Chondrocyte (in vitro differentiated cells): Measurements from ENCODE around the gene RFC5. TPM values are rescaled to one million over a fixed set of nuclear protein-coding genes. Genes with fewer than 3 reads are reported as not detected.
A peak's percentile ranks its signal among the peaks of the same experiment; 100 is the strongest.

ENCODE experiments used
- DNase-seq: peaks from one replicate; pipeline ENCODE4 v3.0.0; 2021; ENCODE audit warnings: mixed read lengths, low spot score
- H3K27ac Mint-ChIP-seq: one replicate; pipeline ENCODE4 v1.8.0; 2021; ENCODE audit warnings: mild to moderate bottlenecking, moderate library complexity, mixed read lengths; ENCODE audit not compliant: unreplicated experiment
- H3K27me3 Mint-ChIP-seq: 2 replicates; pipeline ENCODE4 v1.8.0; 2021; ENCODE audit warnings: low read depth, mixed read lengths
- H3K36me3 Mint-ChIP-seq: 2 replicates; pipeline ENCODE4 v1.8.0; 2021; ENCODE audit warnings: low read depth, mixed read lengths
- H3K4me1 Mint-ChIP-seq: 2 replicates; pipeline ENCODE4 v1.8.0; 2021; ENCODE audit warnings: low read depth, mild to moderate bottlenecking, mixed read lengths
- H3K4me3 Mint-ChIP-seq: one replicate; pipeline ENCODE4 v1.8.0; 2021; ENCODE audit warnings: mild to moderate bottlenecking, moderate library complexity, mixed read lengths; ENCODE audit not compliant: unreplicated experiment
- H3K9me3 Mint-ChIP-seq: 2 replicates; pipeline ENCODE4 v1.8.0; 2021; ENCODE audit warnings: low read depth, mixed read lengths
- CTCF ChIP-seq: fragments of 200-600 bp; sonication (generic); IDR thresholded peaks from 2 replicates; pipeline ENCODE4 v1.5.0; 2021; ENCODE audit warnings: antibody characterized with exemption, mild to moderate bottlenecking, moderate library complexity
- total RNA-seq: library from RNA; stranded (reverse); gene quantifications from 3 replicates; pipeline ENCODE4 v1.2.1, GENCODE V29; 2021

RFC5 gene
- total RNA-seq, 1 donor from 2014 or later = 6.3 TPM

GRCh38 chr12:118033323-118033722, 16.8 kb downstream of the RFC5 start:
- Mint-ChIP-seq H3K27me3 (no peaks in the 10 kb centered on the region), H3K27ac (no peak overlapping the region), H3K36me3 (peaks cover 39% of the 10 kb centered on the region), H3K4me1 (no peaks in the 10 kb centered on the region), H3K4me3 (no peak overlapping the region), H3K9me3 (no peaks in the 10 kb centered on the region)
- DNase-seq = no peak
- TF ChIP-seq CTCF = no peak

GRCh38 chr12:118033902-118034301, 17.4 kb downstream of the RFC5 start:
- Mint-ChIP-seq H3K27me3 (no peaks in the 10 kb centered on the region), H3K36me3 (peaks cover 37% of the 10 kb centered on the region), H3K4me3 (no peak overlapping the region), H3K27ac (no peak overlapping the region), H3K4me1 (no peaks in the 10 kb centered on the region), H3K9me3 (no peaks in the 10 kb centered on the region)
- no peak for TF ChIP-seq CTCF
- no peak for DNase-seq

- peak; percentile 73 for TF ChIP-seq CTCF
- Mint-ChIP-seq H3K36me3 (peaks cover 35% of the 10 kb centered on the region), H3K4me1 (no peaks in the 10 kb centered on the region), H3K9me3 (no peaks in the 10 kb centered on the region), H3K27me3 (no peaks in the 10 kb centered on the region), H3K4me3 (no peak overlapping the region), H3K27ac (no peak overlapping the region)
- no peak for DNase-seq
These were observed 18.1 kb downstream of the RFC5 start for GRCh38 chr12:118034429-118035189.

GRCh38 chr12:118035190-118036041, 18.9 kb downstream of the RFC5 start:
- DNase-seq = no peak
- peak; percentile 20 for TF ChIP-seq CTCF
- Mint-ChIP-seq H3K9me3 (no peaks in the 10 kb centered on the region), H3K27ac (no peak overlapping the region), H3K27me3 (no peaks in the 10 kb centered on the region), H3K36me3 (peaks cover 34% of the 10 kb centered on the region), H3K4me1 (no peaks in the 10 kb centered on the region), H3K4me3 (no peak overlapping the region)

GRCh38 chr12:118036672-118037411, 20.3 kb downstream of the RFC5 start:
- Mint-ChIP-seq H3K9me3 (no peaks in the 10 kb centered on the region), H3K27ac (no peak overlapping the region), H3K36me3 (peaks cover 40% of the 10 kb centered on the region), H3K27me3 (no peaks in the 10 kb centered on the region), H3K4me1 (no peaks in the 10 kb centered on the region), H3K4me3 (no peak overlapping the region)
- DNase-seq = no peak
- TF ChIP-seq CTCF = no peak
